ENCODE results near the gene TEX11. TPM values are rescaled to one million over a fixed set of nuclear protein-coding genes. Genes with fewer than 3 reads are reported as not detected.

The TEX11 gene
- polyA plus RNA-seq, 1 donor (not counting 4 experiments of a cell fraction or from before 2014, with no cell fraction given): not detected

GRCh38 chrX:70552130-70552704 lies 356.3 kb downstream of the TEX11 start:
- Histone ChIP-seq H3K27ac (ENCODE audit: control insufficient read depth, insufficient read depth, low read length) (no peak overlapping the region), H2AFZ (ENCODE audit: control insufficient read depth, low read length) (no peak overlapping the region), H3K9ac (ENCODE audit: control insufficient read depth, extremely low read depth, insufficient read depth, low read length) (no peak overlapping the region), H3K9me1 (ENCODE audit: control insufficient read depth, extremely low read depth, insufficient read depth, low read length) (no peaks in the 10 kb centered on the region), H3K4me1 (ENCODE audit: control insufficient read depth, extremely low read depth, insufficient read depth, low read length) (peaks cover 5% of the 10 kb centered on the region), H3K27me3 (ENCODE audit: control insufficient read depth, extremely low read depth, insufficient read depth, low read length) (no peaks in the 10 kb centered on the region), H4K20me1 (ENCODE audit: control insufficient read depth, extremely low read depth, insufficient read depth, low read length) (no peaks in the 10 kb centered on the region), H3K79me2 (ENCODE audit: control insufficient read depth, insufficient read depth, low read length) (no peaks in the 10 kb centered on the region), H3K9me3 (ENCODE audit: control insufficient read depth, low read depth, low read length) (no peaks in the 10 kb centered on the region), H3K36me3 (ENCODE audit: control insufficient read depth in 2 of 2, extremely low read depth in 1 of 2, insufficient read depth in 2 of 2, low read length in 2 of 2) (no peaks in the 10 kb centered on the region), H3K4me2 (ENCODE audit: control insufficient read depth, extremely low read depth, insufficient read depth, low read depth, low read length) (no peak overlapping the region), H3K4me3 (ENCODE audit: control insufficient read depth in 2 of 3, extremely low read depth in 1 of 3, insufficient read depth in 2 of 3, low read depth in 1 of 3, low read length in 3 of 3) (no peak overlapping the region)
- no peak for TF ChIP-seq CTCF (optimal IDR thresholded peaks at IDR 0.05 in 1 of 3, IDR thresholded peaks at IDR 0.05 in 1 of 3, conservative IDR thresholded peaks at IDR 0.05 in 1 of 3; ENCODE audit: extremely low read depth in 1 of 3, insufficient read depth in 2 of 3, low read length in 3 of 3)
- no peak for TF ChIP-seq EZH2 (IDR thresholded peaks at IDR 0.05; ENCODE audit: low read length)
- FAIRE-seq: no peak
- no peak for DNase-seq (ENCODE audit: low read depth, low spot score)
- dilution Hi-C loops (cut with MboI; ENCODE audit: extremely low pct_ligation_motif_present, low sequenced_read_pairs): no loop called here

- peaks cover 5% of the 10 kb centered on the region for H3K4me1 ChIP-seq (ENCODE audit: control insufficient read depth, extremely low read depth, insufficient read depth, low read length)
- H3K9me3 ChIP-seq (ENCODE audit: control insufficient read depth, low read depth, low read length): no peaks in the 10 kb centered on the region
- H4K20me1 ChIP-seq (ENCODE audit: control insufficient read depth, extremely low read depth, insufficient read depth, low read length): no peaks in the 10 kb centered on the region
- no peak for FAIRE-seq
- no peak overlapping the region for H3K4me3 ChIP-seq (ENCODE audit: control insufficient read depth in 2 of 3, extremely low read depth in 1 of 3, insufficient read depth in 2 of 3, low read depth in 1 of 3, low read length in 3 of 3)
- H2AFZ ChIP-seq (ENCODE audit: control insufficient read depth, low read length): no peak overlapping the region
- dilution Hi-C loops (cut with MboI; ENCODE audit: extremely low pct_ligation_motif_present, low sequenced_read_pairs): no loop called here
- no peak overlapping the region for H3K27ac ChIP-seq (ENCODE audit: control insufficient read depth, insufficient read depth, low read length)
- no peak overlapping the region for H3K4me2 ChIP-seq (ENCODE audit: control insufficient read depth, extremely low read depth, insufficient read depth, low read depth, low read length)
- no peaks in the 10 kb centered on the region for H3K36me3 ChIP-seq (ENCODE audit: control insufficient read depth in 2 of 2, extremely low read depth in 1 of 2, insufficient read depth in 2 of 2, low read length in 2 of 2)
- no peak overlapping the region for H3K9ac ChIP-seq (ENCODE audit: control insufficient read depth, extremely low read depth, insufficient read depth, low read length)
- H3K79me2 ChIP-seq (ENCODE audit: control insufficient read depth, insufficient read depth, low read length): no peaks in the 10 kb centered on the region
- no peak for DNase-seq (ENCODE audit: low read depth, low spot score)
- TF ChIP-seq EZH2 (IDR thresholded peaks at IDR 0.05; ENCODE audit: low read length): no peak
- TF ChIP-seq CTCF (optimal IDR thresholded peaks at IDR 0.05 in 1 of 3, IDR thresholded peaks at IDR 0.05 in 1 of 3, conservative IDR thresholded peaks at IDR 0.05 in 1 of 3; ENCODE audit: extremely low read depth in 1 of 3, insufficient read depth in 2 of 3, low read length in 3 of 3): no peak
- no peaks in the 10 kb centered on the region for H3K9me1 ChIP-seq (ENCODE audit: control insufficient read depth, extremely low read depth, insufficient read depth, low read length)
- H3K27me3 ChIP-seq (ENCODE audit: control insufficient read depth, extremely low read depth, insufficient read depth, low read length): no peaks in the 10 kb centered on the region
These were observed 359.1 kb downstream of the TEX11 start for GRCh38 chrX:70549429-70549828.
